Right lobe of liver (tissue), 6 donors: Measurements from ENCODE around the gene GUCY2D. TPM values are rescaled to one million over a fixed set of nuclear protein-coding genes. Genes with fewer than 3 reads are reported as not detected.

Experiments used
- ATAC-seq, 4 donors: fragments of 200-7000 bp; cut with Tn5 transposase; one replicate each; pipeline ENCODE4 v1.9.1; 2020; ENCODE audit warnings: mild to moderate bottlenecking in 4 of 4, moderate library complexity in 4 of 4
- DNase-seq, 3 donors: peaks; one replicate each; pipeline ENCODE4 v3.0.0-alpha.2; 2020
- H3K27ac ChIP-seq, 3 donors: fragments of 200-600 bp; one replicate each; pipeline ENCODE4 v1.8.0; 2022
- H3K27me3 ChIP-seq, 2 donors: fragments of 200-600 bp; one replicate each; pipeline ENCODE4 v1.8.0; 2022
- H3K36me3 ChIP-seq, 4 donors: fragments of 200-600 bp; sonication (generic) in 1 of 4; one replicate each; pipeline versions ENCODE4 v1.5.1 to v1.8.0; 2017 to 2022; ENCODE audit warnings: control low read depth in 1 of 4
- H3K4me1 ChIP-seq, 4 donors: fragments of 200-600 bp; sonication (generic) in 1 of 4; one replicate each; pipeline versions ENCODE4 v1.5.1 to v1.8.0; 2017 to 2022; ENCODE audit warnings: control low read depth in 1 of 4
- H3K4me3 ChIP-seq, 3 donors: fragments of 200-600 bp; one replicate each; pipeline ENCODE4 v1.8.0; 2022
- H3K9me3 ChIP-seq, 4 donors: fragments of 200-600 bp; sonication (generic) in 1 of 4; one replicate each; pipeline versions ENCODE4 v1.5.1 to v1.8.0; 2017 to 2022; ENCODE audit warnings: control low read depth in 1 of 4
- CTCF ChIP-seq, 4 donors: fragments of 200-600 bp in 3 of 4; fragments of 450-650 bp in 1 of 4; IDR thresholded peaks; one replicate each; pipeline versions ENCODE4 v1.5.1 to v1.8.0; 2016 to 2022; ENCODE audit warnings: antibody characterized with exemption in 4 of 4, mild to moderate bottlenecking in 2 of 4
- POLR2A ChIP-seq: fragments of 450-650 bp; IDR thresholded peaks from one replicate; pipeline ENCODE4 v1.6.1; 2017; ENCODE audit warnings: antibody characterized with exemption, mild to moderate bottlenecking
- WGBS: methylation state at CpG from one replicate; pipeline ENCODE4 v1.1.6; 2018; ENCODE audit warnings: low coverage, low lambda C conversion rate; ENCODE audit not compliant: insufficient coverage; ENCODE audit errors: missing lambda C conversion rate; 5-methylcytosine and 5-hydroxymethylcytosine counted together
- intact Hi-C, 2 donors: fragments of 100-400 bp; cut with DNase I; formaldehyde crosslinking; loops; one replicate each; pipeline versions ENCODE4 v1.11.2 to v1.14.1; 2022
- total RNA-seq, 6 experiments: library from RNA; depleted of rRNA in 2 of 6; stranded (reverse); fragments of >200 nt in 2 of 6; fragmentation: NEBNext Ultra II Directional in 3 of 6; extraction: Animal tissue kit (Norgen Biotek cat#: 25700) in 3 of 6; gene quantifications; one replicate each; pipeline versions ENCODE4 v1.1.0 to v1.2.4, GENCODE V29; 2016 to 2023
- donor health status: DM: no; HTN: yes; CAD: no.
- donor health status: DM: no; HTN: no; CAD: no.
- donor health status: DM: no; HTN: no; CAD: no.
- donor health status: DM: no; HTN: yes; CAD: no.
- donor health status: DM: no; HTN: yes; CAD: no.

The GUCY2D gene
- total RNA-seq, 6 experiments from 2014 or later: 0.33 TPM; not detected in 5

GRCh38 chr17:8016632-8017424 is 14.4 kb downstream of the GUCY2D start:
- no peaks in the 10 kb centered on the region for H3K9me3 ChIP-seq
- peak overlapping the region; percentile 31 to 52 (median 43) for H3K4me3 ChIP-seq
- intact Hi-C loops: no loop called here
- DNase-seq (peak; percentile 50 to 80 (median 73)), ATAC-seq (peak; percentile 79 to 89 (median 84))
- H3K36me3 ChIP-seq: no peaks in the 10 kb centered on the region
- no peaks in the 10 kb centered on the region for H3K27me3 ChIP-seq
- WGBS: 19% methylated on average over 4 of the region's 12 CpGs
- H3K27ac ChIP-seq: peak overlapping the region in 2 of 3 donors; percentile 32 to 79
- peak; percentile 18 for TF ChIP-seq POLR2A
- peak; percentile 74 to 88 (median 80) for TF ChIP-seq CTCF (IDR thresholded peaks at IDR 0.05)
- peaks cover 0 to 39% (median 5%) of the 10 kb centered on the region in 4 donors for H3K4me1 ChIP-seq

GRCh38 chr17:8018436-8018835 is 16.0 kb downstream of the GUCY2D start:
- no peak overlapping the region for H3K27ac ChIP-seq
- 59% methylated on average over 3 of the region's 3 CpGs for WGBS
- intact Hi-C loops: no loop called here
- no peak for TF ChIP-seq CTCF (IDR thresholded peaks at IDR 0.05)
- TF ChIP-seq POLR2A: no peak
- peaks cover 0 to 39% (median 5%) of the 10 kb centered on the region in 4 donors for H3K4me1 ChIP-seq
- H3K9me3 ChIP-seq: no peaks in the 10 kb centered on the region
- H3K27me3 ChIP-seq: no peaks in the 10 kb centered on the region
- no peaks in the 10 kb centered on the region for H3K36me3 ChIP-seq
- ATAC-seq: no peak
- no peak overlapping the region for H3K4me3 ChIP-seq
- DNase-seq: peak in 1 of 3 donors; percentile 12

DNA sequence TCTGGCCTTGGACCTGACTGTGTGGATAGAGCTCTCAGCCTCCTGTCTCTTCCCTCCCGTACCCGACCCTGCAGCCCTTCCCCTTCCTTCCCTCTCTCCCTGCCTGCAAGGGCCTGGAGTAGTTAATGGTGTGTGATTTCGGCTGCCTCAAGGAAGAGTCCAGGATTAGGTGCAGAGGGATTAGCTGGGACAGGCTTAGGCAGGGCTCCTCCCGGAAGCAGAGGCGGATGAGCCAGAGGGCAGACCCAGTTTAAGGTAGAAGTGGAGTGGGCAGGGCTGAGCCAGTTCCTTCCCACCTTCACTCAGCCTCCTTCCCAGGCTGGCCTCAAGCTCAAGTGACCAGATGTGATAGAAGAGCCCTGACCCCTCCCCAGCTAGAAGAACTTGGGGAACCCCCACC is 16.8 kb downstream of the GUCY2D start:
- H3K27me3 ChIP-seq: no peaks in the 10 kb centered on the region
- 58% methylated on average over 5 of the region's 5 CpGs for WGBS
- no peak overlapping the region for H3K27ac ChIP-seq
- H3K36me3 ChIP-seq: no peaks in the 10 kb centered on the region
- ATAC-seq (no peak), DNase-seq (peak in 1 of 3 donors; percentile 45)
- no peak overlapping the region for H3K4me3 ChIP-seq
- no peak for TF ChIP-seq POLR2A
- no peak for TF ChIP-seq CTCF (IDR thresholded peaks at IDR 0.05)
- peaks cover 0 to 39% (median 5%) of the 10 kb centered on the region in 4 donors for H3K4me1 ChIP-seq
- intact Hi-C loops: no loop called here
- no peaks in the 10 kb centered on the region for H3K9me3 ChIP-seq

DNA sequence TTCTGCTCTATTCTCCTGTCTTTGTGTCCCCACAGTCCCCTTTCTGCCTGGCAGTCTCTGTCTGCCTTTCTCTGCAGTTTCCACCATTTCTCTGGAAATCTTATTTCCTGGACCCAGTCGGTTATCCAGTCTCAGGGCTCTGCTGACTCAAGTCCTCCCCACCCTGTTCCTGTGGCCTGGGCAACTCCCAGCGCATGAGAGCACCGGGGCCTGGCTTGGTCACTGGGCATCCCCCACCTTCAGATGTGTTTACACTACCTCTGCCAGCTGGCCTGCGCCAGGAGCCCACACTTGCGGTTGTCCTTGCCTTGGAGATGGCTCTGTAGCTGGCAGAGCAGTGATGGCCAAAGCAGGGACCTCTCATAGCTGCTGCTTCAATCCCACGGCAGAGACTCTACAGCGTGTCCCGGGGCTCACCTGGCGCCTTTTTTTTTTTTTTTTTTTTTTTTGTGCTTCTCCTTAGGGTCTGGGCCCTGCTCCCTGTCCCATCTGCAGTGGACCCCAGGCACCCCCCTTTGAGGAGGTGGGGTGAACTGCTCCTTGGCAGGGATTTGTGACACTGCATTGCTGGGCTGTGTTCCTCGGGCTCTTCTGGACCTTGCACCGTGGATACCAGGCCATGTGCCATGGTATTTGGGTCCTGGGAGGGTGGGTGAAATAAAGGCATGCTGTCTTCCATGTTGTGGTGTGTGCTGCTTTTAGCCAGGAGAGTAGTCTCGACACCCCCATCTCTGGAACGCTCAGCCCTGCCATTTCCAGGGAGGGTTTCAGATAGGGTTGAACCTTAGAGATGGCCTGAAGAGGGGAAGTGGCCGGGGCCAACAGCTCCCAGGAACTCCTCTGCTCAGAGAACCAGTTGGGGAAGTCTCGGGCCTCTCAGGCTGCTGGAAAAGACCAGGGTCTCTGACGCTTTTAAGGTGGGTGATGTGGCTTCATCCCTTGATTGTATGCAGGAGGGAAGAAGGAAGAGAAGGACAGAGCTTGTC is 17.5 kb downstream of the GUCY2D start:
- intact Hi-C loops: no loop called here
- no peak overlapping the region for H3K27ac ChIP-seq
- no peaks in the 10 kb centered on the region for H3K36me3 ChIP-seq
- WGBS: 43% methylated on average over 8 of the region's 16 CpGs
- H3K4me1 ChIP-seq: peaks cover 0 to 39% (median 5%) of the 10 kb centered on the region in 4 donors
- TF ChIP-seq CTCF (IDR thresholded peaks at IDR 0.05) (no peak), POLR2A (no peak)
- H3K27me3 ChIP-seq: no peaks in the 10 kb centered on the region
- no peaks in the 10 kb centered on the region for H3K9me3 ChIP-seq
- DNase-seq (peak in 1 of 3 donors; percentile 47), ATAC-seq (peak in 1 of 4 donors; percentile 16)
- H3K4me3 ChIP-seq: no peak overlapping the region
